CD4-positive, alpha-beta T cell (primary cell): ENCODE results near the gene SLC39A10. TPM values are rescaled to one million over a fixed set of nuclear protein-coding genes. Genes with fewer than 3 reads are reported as not detected.

Experiments
- ATAC-seq: fragments of 200-7000 bp; cut with Tn5 transposase; one replicate; pipeline ENCODE4 v1.10.0; 2022; ENCODE audit warnings: mild to moderate bottlenecking; ENCODE audit not compliant: poor library complexity
- CTCF ChIA-PET: fragments of 350-600 bp; sonication (Branson Sonifier 250); formaldehyde crosslinking; loops from one replicate; lab custom pipeline; 2021; ENCODE audit warnings: antibody characterized with exemption, inconsistent platforms; lab: Charles Lee
- POLR2A ChIA-PET: fragments of 350-600 bp; sonication (Branson Sonifier 250); formaldehyde crosslinking; loops from one replicate; lab custom pipeline; 2021; ENCODE audit warnings: antibody characterized with exemption, inconsistent platforms; lab: Charles Lee
- DNase-seq, 14 experiments: peaks; one replicate each; pipeline ENCODE4 v3.0.0-alpha.2; 2013 to 2020; ENCODE audit warnings: mixed read lengths in 2 of 14
- H3K27ac ChIP-seq, 2 donors: one replicate each; pipeline versions ENCODE4 v1.5.1 to v1.7.0; 2013; ENCODE audit warnings: low read length in 2 of 2, low read depth in 1 of 2, mild to moderate bottlenecking in 1 of 2
- H3K27me3 ChIP-seq, 2 experiments: 1 replicate in 1 of 2; 2 replicates in 1 of 2; pipeline versions ENCODE4 v1.6.1 to v1.7.0; 2013; ENCODE audit warnings: low read length in 2 of 2, control low read depth in 1 of 2, mild to moderate bottlenecking in 1 of 2, moderate library complexity in 1 of 2; ENCODE audit not compliant: insufficient read depth in 2 of 2, control insufficient read depth in 1 of 2
- H3K36me3 ChIP-seq: one replicate; pipeline ENCODE4 v1.6.1; 2013; ENCODE audit warnings: low read length, control low read depth; ENCODE audit not compliant: insufficient read depth
- H3K4me1 ChIP-seq: one replicate; pipeline ENCODE4 v1.6.1; 2013; ENCODE audit warnings: low read length, control low read depth; ENCODE audit not compliant: insufficient read depth
- H3K4me3 ChIP-seq: one replicate; pipeline ENCODE4 v1.5.1; 2013; ENCODE audit warnings: mild to moderate bottlenecking, low read length, moderate library complexity
- H3K9me3 ChIP-seq, 2 experiments: 1 replicate in 1 of 2; 2 replicates in 1 of 2; pipeline versions ENCODE4 v1.6.1 to v1.7.0; 2013; ENCODE audit warnings: low read length in 2 of 2, mild to moderate bottlenecking in 2 of 2, control low read depth in 1 of 2, moderate library complexity in 1 of 2; ENCODE audit not compliant: control insufficient read depth in 1 of 2, insufficient read depth in 1 of 2
- H3K27ac Mint-ChIP-seq: one replicate; pipeline ENCODE4 v1.8.0; 2020; ENCODE audit warnings: mixed read lengths
- H3K27me3 Mint-ChIP-seq: one replicate; pipeline ENCODE4 v1.8.0; 2021; ENCODE audit warnings: mixed read lengths
- H3K36me3 Mint-ChIP-seq: one replicate; pipeline ENCODE4 v1.8.0; 2021; ENCODE audit warnings: low read depth, mixed read lengths
- H3K4me1 Mint-ChIP-seq: one replicate; pipeline ENCODE4 v1.8.0; 2021; ENCODE audit warnings: low read depth, mixed read lengths
- H3K4me3 Mint-ChIP-seq: one replicate; pipeline ENCODE4 v1.8.0; 2020; ENCODE audit warnings: mild to moderate bottlenecking, mixed read lengths
- H3K9me3 Mint-ChIP-seq: one replicate; pipeline ENCODE4 v1.8.0; 2020; ENCODE audit warnings: mixed read lengths
- CTCF ChIP-seq: fragments of 200-600 bp; IDR thresholded peaks from one replicate; pipeline ENCODE4 v1.8.0; 2022; ENCODE audit warnings: antibody characterized with exemption, mild to moderate bottlenecking
- intact Hi-C, 2 experiments: fragments of 100-400 bp; cut with DNase I in 1 of 2; cut with micrococcal nuclease in 1 of 2; formaldehyde crosslinking; loops; one replicate each; pipeline versions ENCODE4 v1.15.1 to v1.9.0; 2023 to 2025; cut with DNase I, micrococcal nuclease
- total RNA-seq, 174 experiments: library from RNA in 2 of 174; stranded (reverse) in 2 of 174; gene quantifications; one replicate each; pipeline ENCODE4 v1.2.3 and lab custom pipeline; 2021 to 2026

SLC39A10 gene
- total RNA-seq, 2 experiments from 2014 or later = 38.2 to 39.4 TPM

- Histone ChIP-seq H3K27ac (no peak overlapping the region), H3K4me3 (no peak overlapping the region), H3K4me1 (no peaks in the 10 kb centered on the region), H3K9me3 (peaks cover 9 to 12% of the 10 kb centered on the region in 2 experiments), H3K27me3 (no peaks in the 10 kb centered on the region), H3K36me3 (peaks cover 28% of the 10 kb centered on the region)
- TF ChIP-seq CTCF = no peak
- ChIA-PET POLR2A (no interaction called here), CTCF (no interaction called here)
- Mint-ChIP-seq H3K9me3 (peaks cover 20% of the 10 kb centered on the region), H3K27ac (no peak overlapping the region), H3K36me3 (peaks cover 96% of the 10 kb centered on the region), H3K4me1 (peaks cover 46% of the 10 kb centered on the region), H3K27me3 (no peaks in the 10 kb centered on the region), H3K4me3 (no peak overlapping the region)
- intact Hi-C loops = no loop called here
- ATAC-seq (no peak), DNase-seq (no peak)
Measured at GRCh38 chr2:195697681-195698220, 40.7 kb downstream of the SLC39A10 start.

- Histone ChIP-seq H3K4me3 (no peak overlapping the region), H3K27me3 (no peaks in the 10 kb centered on the region), H3K4me1 (no peaks in the 10 kb centered on the region), H3K27ac (no peak overlapping the region), H3K9me3 (peaks cover 1 to 12% of the 10 kb centered on the region in 2 experiments), H3K36me3 (peaks cover 20% of the 10 kb centered on the region)
- CTCF ChIA-PET = no interaction called here
- DNase-seq = no peak
- Mint-ChIP-seq H3K27me3 (no peaks in the 10 kb centered on the region), H3K9me3 (peaks cover 17% of the 10 kb centered on the region), H3K27ac (no peak overlapping the region), H3K36me3 (peaks cover 88% of the 10 kb centered on the region), H3K4me1 (peaks cover 27% of the 10 kb centered on the region), H3K4me3 (no peak overlapping the region)
- intact Hi-C loops = no loop called here
- ATAC-seq = no peak
- TF ChIP-seq CTCF = no peak
- POLR2A ChIA-PET = no interaction called here
Measured at GRCh38 chr2:195700480-195700879, 43.5 kb downstream of the SLC39A10 start.

- no peaks in the 10 kb centered on the region for H3K9me3 Mint-ChIP-seq
- Histone ChIP-seq H3K27ac (no peak overlapping the region), H3K36me3 (peaks cover 27% of the 10 kb centered on the region), H3K27me3 (no peaks in the 10 kb centered on the region), H3K4me3 (no peak overlapping the region), H3K4me1 (no peaks in the 10 kb centered on the region), H3K9me3 (no peaks in the 10 kb centered on the region)
- DNase-seq (no peak), ATAC-seq (no peak)
- H3K27me3 Mint-ChIP-seq = no peaks in the 10 kb centered on the region
- H3K4me1 Mint-ChIP-seq = no peaks in the 10 kb centered on the region
- no peak overlapping the region for H3K4me3 Mint-ChIP-seq
- ChIA-PET CTCF (no interaction called here), POLR2A (no interaction called here)
- no peak for TF ChIP-seq CTCF
- H3K27ac Mint-ChIP-seq = no peak overlapping the region
- peaks cover 89% of the 10 kb centered on the region for H3K36me3 Mint-ChIP-seq
- intact Hi-C loops = no loop called here
Measured at GRCh38 chr2:195706161-195706900, 49.3 kb downstream of the SLC39A10 start.
